ENCODE data around the gene CKAP2L.
"Not testable (repeated sequence)": the region's sequence is repeated elsewhere in the genome, so short reads cannot be mapped to it uniquely, and the experiment has no call there.

CKAP2L gene

GRCh38 chr2:112726487-112727190 lies 37.8 kb downstream of the CKAP2L start:
- DNase-seq (ENCODE audit: low read depth in 1 of 2, low spot score in 1 of 2), result peak; percentile 80

GRCh38 chr2:112725545-112726457 lies 38.6 kb downstream of the CKAP2L start:
- no peak for DNase-seq (ENCODE audit: low read depth in 1 of 2, low spot score in 1 of 2)

- DNase-seq (ENCODE audit: low read depth in 1 of 2, low spot score in 1 of 2), result no peak
These were observed 39.6 kb downstream of the CKAP2L start for GRCh38 chr2:112724591-112725525.

- DNase-seq (ENCODE audit: low read depth in 1 of 2, low spot score in 1 of 2), result no peak
These were observed 40.4 kb downstream of the CKAP2L start for GRCh38 chr2:112723995-112724394.

GRCh38 chr2:112723547-112723940 lies 40.9 kb downstream of the CKAP2L start:
- no peak for DNase-seq (ENCODE audit: low read depth in 1 of 2, low spot score in 1 of 2)

- no peak for DNase-seq (ENCODE audit: low read depth in 1 of 2, low spot score in 1 of 2)
These were observed 41.4 kb downstream of the CKAP2L start for GRCh38 chr2:112722816-112723546.

GRCh38 chr2:112721819-112722522 lies 42.4 kb downstream of the CKAP2L start:
- no peak for DNase-seq (ENCODE audit: low read depth in 1 of 2, low spot score in 1 of 2)

GRCh38 chr2:112720785-112721184 lies 43.6 kb downstream of the CKAP2L start, which contains the start of gene NT5DC4:
Gene NT5DC4 (plus strand): TSS chr2:112721020. CDS start chr2:112721080, 60 bp downstream.
- no peak for DNase-seq (ENCODE audit: low read depth in 1 of 2, low spot score in 1 of 2)

GRCh38 chr2:112718863-112719370 lies 45.5 kb downstream of the CKAP2L start:
- no peak for DNase-seq (ENCODE audit: low read depth in 1 of 2, low spot score in 1 of 2)

GRCh38 chr2:112716826-112717352 lies 47.5 kb downstream of the CKAP2L start:
- DNase-seq (ENCODE audit: low read depth in 1 of 2, low spot score in 1 of 2), result not testable (repeated sequence)

- DNase-seq (ENCODE audit: low read depth in 1 of 2, low spot score in 1 of 2), result not testable (repeated sequence)
These were observed 48.3 kb downstream of the CKAP2L start for GRCh38 chr2:112716094-112716493.

- DNase-seq (ENCODE audit: low read depth in 1 of 2, low spot score in 1 of 2), result no peak
These were observed 49.4 kb downstream of the CKAP2L start for GRCh38 chr2:112714836-112715631.

GRCh38 chr2:112714331-112714730 lies 50.1 kb downstream of the CKAP2L start:
- DNase-seq (ENCODE audit: low read depth in 1 of 2, low spot score in 1 of 2), result no peak

- no peak for DNase-seq (ENCODE audit: low read depth in 1 of 2, low spot score in 1 of 2)
These were observed 50.5 kb downstream of the CKAP2L start for GRCh38 chr2:112713926-112714325.

- DNase-seq (ENCODE audit: low read depth in 1 of 2, low spot score in 1 of 2), result no peak
These were observed 50.9 kb downstream of the CKAP2L start for GRCh38 chr2:112713585-112713925.

- no peak for DNase-seq (ENCODE audit: low read depth in 1 of 2, low spot score in 1 of 2)
These were observed 51.4 kb downstream of the CKAP2L start for GRCh38 chr2:112712903-112713584.

- no peak for DNase-seq (ENCODE audit: low read depth in 1 of 2, low spot score in 1 of 2)
These were observed 51.9 kb downstream of the CKAP2L start for GRCh38 chr2:112712465-112712864.
